Skin of body (tissue), 2 donors: ENCODE data around the gene FBXL17. TPM values are rescaled to one million over a fixed set of nuclear protein-coding genes. Genes with fewer than 3 reads are reported as not detected.
"Not testable (repeated sequence)": the region's sequence is repeated elsewhere in the genome, so short reads cannot be mapped to it uniquely, and the experiment has no call there.

ENCODE experiments used
- DNase-seq: peaks from one replicate; lab custom pipeline; 2025; lab: John Stamatoyannopoulos, UW
- total RNA-seq: library from RNA; depleted of rRNA; stranded (reverse); fragments of >200 nt; gene quantifications from one replicate; pipeline ENCODE4 v1.2.3, GENCODE V29; 2014

The FBXL17 gene
- total RNA-seq, result 17.5 TPM

DNA sequence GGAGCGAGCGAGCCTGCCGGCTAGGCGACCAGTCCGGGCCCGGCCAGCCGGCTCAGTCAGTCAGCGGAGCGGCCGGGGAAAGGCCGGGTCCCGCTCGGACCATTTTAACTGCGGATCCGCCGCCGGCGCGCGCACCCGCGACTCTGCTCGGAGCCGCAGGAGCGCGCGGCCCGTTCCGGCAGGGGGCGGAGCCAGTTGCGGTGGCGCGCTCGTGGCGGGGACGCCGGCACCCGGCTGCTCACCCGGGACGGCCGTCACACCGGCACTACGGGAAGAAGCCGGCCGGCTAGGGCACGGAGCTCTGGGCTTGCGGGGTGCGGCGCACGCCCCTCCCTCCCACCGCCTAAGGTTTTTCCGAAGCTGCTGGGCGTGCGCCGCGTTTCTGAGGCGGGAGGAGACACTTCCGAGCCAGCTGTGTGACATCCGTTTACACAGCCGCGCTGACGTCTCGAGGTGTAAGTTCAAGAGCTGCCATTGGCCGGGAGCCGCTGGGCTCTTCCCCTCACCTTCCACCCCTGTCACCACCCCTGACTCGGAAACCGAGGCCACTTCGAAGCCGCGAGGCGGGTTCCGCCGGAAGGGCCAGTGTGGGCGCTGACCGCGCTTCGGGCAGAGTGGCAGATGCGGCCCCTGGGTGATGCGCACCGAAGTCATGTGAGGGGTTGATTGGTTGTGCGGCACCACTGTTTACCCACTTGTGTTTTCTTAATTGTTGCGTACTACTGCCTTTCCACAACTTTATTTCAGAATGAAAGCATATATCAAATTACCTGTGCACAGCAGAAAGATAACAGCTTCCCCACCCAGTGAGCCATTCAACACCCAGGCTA lies at the start of gene FBXL17:
TSS of gene FBXL17 (minus strand) at position 145 of the 830 bp plus-strand sequence.
- peak; percentile 91 for DNase-seq

DNA sequence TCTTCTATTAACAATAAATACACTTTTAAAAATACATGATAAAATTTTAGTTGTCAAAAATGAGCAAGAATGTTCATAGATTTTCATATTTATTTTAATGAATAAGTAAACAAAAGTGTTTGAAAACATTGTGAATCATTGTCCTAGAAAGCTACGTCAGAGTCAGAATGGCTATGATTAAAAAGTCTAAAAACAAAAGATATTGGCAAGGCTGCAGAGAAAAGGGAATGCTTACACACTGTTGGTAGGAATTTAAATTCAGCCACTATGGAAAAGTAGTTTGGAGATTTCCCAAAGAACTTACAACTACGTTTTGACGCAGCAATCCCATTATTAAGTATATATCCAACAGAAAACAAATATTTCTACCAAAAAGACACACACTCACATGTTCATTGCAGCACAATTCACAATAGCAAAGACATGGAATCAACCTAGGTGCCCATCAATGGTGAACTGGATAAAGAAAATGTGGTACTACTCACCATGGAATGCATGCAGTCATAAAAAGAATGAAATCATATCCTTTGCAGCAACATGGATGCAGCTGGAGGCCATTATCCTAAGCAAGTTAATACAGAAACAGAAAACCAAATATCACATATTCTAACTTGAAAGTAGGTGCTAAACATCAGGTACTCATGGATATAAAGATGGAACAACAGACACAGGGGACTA lies 49.2 kb upstream of the FBXL17 start:
- DNase-seq, result peak; percentile 17

DNA sequence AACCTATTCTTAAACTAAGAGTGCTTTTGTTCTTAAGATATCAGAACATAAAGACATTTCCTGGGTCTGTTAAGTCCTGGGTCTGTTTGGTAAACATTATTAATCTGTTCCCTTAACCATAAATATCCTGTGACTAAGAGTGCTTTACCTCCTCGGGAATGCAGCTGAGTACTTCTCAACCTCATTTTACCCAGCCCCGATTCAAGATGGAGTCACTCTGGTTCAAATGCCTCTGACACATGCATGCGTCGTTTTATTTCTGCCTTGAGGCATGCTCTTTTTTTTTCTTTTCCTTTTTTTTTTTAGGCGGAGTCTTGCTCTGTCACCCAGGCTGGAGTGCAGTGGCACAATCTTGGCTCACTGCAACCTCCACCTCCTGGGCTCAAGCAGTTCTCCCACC lies 39.8 kb upstream of the FBXL17 start:
- no peak for DNase-seq

DNA sequence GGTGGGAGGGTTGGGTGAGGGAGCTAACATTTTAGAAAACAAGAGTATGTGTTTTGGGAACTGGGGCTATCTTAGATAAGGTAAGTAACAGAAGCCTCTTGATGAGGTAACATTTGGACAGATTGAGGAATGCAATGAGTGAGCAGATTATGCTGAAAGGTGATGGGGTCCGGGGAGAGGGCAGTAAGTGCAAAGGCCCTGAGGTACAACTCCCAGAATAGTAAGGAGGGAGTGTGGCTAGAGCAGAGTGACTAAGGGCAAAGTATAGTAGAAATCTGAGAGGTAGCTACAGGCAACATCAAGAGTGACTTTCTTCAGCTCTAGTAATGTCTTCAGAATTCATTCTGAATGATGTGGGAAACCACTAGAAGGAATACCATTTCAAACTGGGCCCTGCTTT lies 38.9 kb upstream of the FBXL17 start:
- DNase-seq, result no peak

DNA sequence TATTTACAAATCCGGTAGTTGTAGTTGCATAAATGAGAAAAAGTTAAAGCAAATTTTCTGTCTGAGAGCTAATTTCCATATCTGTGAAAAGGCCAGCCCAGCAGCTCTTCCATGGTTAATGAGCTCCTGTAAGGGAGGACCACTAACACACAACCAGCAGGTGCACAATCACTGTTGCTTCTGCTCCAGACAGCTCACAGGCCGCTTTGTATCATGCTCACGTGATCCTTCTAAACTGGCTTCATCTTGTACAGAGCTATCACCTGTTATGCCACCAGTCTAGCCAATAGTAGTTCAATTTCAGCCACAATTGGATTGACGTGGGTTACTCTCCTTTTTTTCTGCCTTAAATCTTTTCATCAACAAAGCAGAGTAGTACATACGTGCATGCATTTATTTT lies 38.3 kb upstream of the FBXL17 start:
- no peak for DNase-seq

DNA sequence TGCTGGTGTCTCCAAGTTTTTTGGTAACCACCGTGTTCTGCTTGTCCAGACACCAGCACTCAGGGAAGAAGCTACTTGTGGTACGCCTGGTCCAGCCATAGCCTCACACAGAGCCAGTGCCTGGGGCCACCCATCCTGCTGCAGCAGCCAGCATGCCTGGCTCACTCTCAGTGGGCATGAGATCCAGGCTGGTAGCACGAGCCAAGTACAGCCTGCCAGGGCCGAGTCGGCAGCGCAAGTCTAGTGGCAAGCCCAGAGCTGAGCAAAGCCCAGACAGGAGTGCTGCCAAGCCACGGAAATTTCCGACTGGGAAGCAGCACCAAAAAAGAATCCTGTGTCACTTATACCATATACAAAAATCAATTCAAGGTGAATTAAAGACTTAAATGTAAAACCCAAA lies 36.3 kb upstream of the FBXL17 start:
- no peak for DNase-seq

DNA sequence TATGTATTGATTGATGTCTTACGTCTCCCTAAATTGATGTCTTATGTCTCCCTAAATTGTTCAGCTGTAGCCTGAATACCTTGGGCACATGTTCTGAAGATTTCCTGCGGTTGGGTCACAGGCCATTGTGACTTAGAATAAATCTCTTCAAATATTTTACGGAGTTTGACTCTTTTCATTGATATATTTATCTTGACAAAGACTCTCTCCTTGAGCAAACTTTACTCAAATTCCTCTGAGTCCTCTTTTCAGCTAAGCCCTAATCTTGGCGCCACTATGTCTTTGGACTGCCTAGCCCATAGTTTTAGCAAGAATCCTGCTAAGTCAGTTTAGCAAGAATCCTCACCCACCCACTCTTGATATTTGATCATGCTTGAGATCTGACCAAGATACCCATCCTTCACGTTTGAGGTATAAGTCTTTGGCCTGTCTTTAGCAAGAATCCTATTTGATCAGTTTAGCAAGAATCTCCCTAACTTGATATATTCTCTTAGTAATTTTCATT lies 35.3 kb upstream of the FBXL17 start:
- no peak for DNase-seq

DNA sequence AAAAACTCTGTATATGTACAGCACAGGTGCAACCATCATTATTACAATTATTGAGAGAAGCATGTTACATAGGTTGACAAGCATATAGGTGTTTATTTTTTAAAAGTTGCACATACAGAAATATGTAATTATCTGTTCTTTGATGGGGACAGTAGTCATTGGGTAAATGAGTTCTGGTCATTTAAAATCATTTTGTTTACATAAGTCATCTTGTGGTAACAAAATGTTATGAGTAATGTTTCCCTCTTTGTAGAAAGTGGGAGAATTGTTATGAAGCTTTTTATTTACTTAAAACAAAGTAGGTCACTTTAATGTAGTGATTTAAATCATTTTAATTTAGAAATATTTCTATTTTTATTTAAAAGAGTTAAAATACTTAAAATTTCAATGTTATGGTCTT lies 33.8 kb upstream of the FBXL17 start:
- DNase-seq, result no peak

- DNase-seq, result no peak
These were observed 27.9 kb upstream of the FBXL17 start for GRCh38 chr5:108409786-108410185.

DNA sequence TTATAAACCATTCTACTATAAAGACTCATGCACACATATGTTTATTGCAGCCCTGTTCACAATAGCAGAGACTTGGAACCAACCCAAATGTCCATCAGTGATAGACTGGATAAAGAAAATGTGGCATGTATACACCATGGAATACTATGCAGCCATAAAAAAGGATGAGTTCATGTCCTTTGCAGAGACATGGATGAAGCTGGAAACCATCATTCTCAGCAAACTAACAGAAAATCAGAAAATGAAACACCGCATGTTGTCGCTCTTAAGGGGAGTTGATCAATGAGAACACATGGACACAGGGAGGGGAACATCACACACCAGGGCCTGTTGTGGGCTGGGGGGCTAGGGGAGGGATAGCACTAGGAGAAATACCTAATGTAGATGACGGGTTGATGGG lies 23.3 kb upstream of the FBXL17 start:
- DNase-seq, result not testable (repeated sequence)

- DNase-seq, result no peak
These were observed 17.1 kb upstream of the FBXL17 start for GRCh38 chr5:108398964-108399363.

- not testable (repeated sequence) for DNase-seq
These were observed 14.9 kb upstream of the FBXL17 start for GRCh38 chr5:108396837-108397236.

DNA sequence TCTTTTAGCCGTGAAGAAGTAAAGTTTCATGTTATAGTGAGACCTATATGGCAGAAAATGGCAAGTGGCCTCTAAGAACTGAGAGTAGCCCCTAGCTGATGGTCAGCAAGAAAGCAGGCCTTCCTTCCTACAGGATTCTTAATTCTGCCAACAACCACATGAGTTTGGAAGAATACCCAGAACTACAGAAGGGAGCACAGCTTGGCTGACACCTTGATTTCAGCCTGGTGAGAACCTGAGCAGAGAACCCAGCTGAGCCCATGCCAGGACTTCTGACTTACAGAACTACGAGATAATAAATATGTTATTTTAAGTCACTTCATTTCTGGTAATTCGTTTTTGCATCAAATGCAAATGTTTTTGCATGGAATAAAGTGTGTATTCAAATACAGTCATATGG lies 5.9 kb upstream of the FBXL17 start:
- no peak for DNase-seq

DNA sequence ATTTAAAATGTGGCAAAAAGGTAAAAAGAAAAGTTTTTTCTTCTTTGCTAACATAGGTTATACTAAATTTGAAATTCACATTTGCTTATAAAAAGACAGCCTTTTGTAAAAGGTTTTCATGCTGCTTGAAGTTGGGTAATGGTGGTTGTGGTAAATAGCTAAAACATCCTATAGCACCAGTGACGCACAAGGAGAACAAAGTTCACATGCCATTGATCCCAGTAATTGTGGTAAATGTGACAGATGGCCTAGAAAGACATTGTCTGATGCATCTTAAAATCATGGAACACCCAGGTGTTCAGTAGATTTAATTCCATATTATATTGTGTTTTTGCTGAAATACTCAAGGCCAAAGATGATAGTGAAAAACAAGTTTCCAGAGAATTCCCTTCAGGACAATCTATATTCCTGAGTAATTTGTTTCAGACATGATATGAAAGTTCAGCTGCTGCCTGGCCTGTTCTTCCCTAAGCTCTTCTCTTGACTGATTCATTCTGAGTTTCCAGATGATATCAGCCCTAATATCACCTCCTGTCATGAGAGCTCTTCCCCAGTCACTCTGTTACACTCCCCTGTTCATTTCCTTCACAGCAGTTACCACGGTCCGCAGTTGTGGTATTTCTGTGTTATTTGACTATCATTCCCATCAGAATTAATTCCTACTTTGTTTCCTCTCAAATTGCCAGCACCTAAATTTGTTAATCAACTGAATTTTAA lies 4.6 kb upstream of the FBXL17 start:
- no peak for DNase-seq

DNA sequence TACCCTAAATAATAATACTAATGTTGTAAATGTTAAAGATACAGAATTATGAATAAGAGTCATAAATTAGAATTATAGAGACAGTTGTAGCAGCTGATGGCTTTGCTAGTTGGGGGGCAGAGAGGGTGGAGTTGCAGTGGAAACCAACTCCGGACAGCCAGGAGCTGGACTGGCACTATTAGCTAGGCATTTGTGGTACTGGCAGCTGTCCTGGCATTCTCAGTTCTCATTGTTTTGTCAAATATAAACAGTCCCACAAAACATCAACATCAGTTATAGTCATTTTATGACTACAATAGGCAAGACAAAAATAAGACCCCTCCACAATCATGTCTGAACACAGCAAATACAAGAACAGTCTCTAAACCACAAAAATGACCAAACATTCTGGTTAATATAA lies 2.8 kb upstream of the FBXL17 start:
- no peak for DNase-seq

DNA sequence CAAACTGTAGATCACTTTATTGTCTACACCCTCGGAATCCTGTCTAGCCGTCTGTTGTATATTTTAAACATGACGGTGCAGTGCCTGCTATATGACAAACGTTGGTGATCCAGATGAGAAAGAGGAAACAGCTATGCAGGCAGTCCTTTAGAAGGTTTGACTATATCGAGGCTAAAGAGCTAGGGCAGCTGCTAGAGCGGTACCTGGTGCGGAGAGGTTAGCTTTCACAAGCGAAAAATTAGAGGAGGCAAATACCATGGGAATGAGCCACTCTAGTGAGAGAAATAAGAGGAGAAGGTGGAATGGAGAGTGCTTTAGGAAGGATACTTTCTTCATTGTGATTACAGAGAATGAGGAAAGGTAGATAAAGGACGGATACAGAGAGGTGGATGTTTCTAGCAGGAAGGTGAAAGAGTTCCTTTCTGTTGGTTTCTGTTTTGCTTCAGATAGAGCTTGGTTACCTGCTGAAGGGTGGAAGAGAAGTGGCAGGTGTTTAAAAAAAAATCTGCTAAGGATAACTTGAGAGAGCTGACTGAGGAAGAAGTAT lies 959 bp upstream of the FBXL17 start:
- no peak for DNase-seq

GRCh38 chr5:108381350-108381953 lies 446 bp downstream of the FBXL17 start:
- peak; percentile 78 for DNase-seq

DNA sequence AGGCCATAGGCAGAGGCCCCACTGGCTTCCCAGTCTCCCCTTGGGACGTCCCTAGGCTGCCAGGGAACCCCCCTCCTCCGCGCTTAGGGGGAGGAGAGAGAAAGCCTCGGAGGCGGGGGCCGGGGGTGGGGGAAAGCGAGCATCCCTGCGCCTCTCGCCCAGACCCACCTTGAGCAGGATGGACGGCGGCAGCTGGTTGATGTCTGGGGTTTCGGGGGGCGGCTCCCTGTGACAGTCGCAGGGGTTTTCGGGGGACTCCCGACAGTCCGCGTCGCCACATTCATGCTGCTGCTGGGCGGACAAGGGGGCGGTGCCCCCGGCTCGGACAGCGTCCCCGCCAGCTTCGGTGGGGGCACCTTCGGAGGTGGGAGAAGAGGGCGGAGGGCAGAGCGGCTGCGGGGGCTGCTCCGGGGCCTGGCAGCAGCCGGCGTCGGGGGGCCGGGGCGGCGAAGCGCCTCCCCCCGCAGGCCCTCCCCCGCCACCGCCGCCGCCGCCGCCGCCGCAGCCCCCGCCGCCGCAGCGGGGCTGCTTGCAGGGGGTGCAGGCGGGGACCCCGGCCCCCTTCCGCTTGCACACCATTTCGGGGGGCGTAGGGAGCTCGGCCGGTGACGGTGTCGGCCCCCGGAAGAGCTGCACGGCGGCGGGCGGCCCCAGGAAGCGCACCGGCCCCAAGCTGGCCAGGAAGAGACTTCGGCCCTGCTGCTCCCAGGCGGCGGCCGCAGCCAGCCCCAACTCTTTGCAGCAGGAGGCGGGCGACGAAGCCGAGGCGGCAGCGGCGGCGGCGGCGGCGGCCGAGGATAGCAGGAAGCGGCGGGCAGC lies 1.2 kb downstream of the FBXL17 start:
- no peak for DNase-seq

GRCh38 chr5:108379722-108380530 lies 2.0 kb downstream of the FBXL17 start:
- DNase-seq, result no peak

DNA sequence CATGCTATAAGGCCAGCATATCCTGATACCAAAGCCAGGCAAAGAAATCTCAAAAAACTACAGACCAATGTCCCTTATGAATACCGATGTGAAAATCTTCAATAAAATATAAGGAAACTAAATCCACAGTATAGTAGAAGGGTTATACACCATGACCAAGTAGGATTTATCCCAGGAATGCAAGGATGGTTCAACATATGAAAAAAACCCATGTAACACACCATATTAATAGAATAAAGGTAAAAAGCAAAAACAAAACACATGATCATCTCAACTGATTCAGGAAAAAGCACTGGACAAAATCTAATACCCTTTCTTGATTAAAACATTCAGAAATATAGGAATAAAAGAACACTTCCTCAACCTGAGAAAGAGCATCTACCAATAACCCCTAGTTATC lies 6.1 kb downstream of the FBXL17 start:
- DNase-seq, result no peak
